A549 (cell line): ENCODE results near the gene XCR1. TPM values are rescaled to one million over a fixed set of nuclear protein-coding genes. Genes with fewer than 3 reads are reported as not detected.

ENCODE experiments used
- ATAC-seq, 2 experiments: fragments of 200-7000 bp in 1 of 2; fragments of >200 bp in 1 of 2; cut with Nextera tagmentation in 1 of 2; cut with Tn5 transposase in 1 of 2; 3 replicates each; pipeline versions ENCODE4 v1.8.0 to v1.9.1; 2018 to 2020; ENCODE audit warnings: mild to moderate bottlenecking in 1 of 2, moderate library complexity in 1 of 2
- CTCF ChIA-PET: fragments of 300-600 bp; sonication (Branson Sonifier 250); formaldehyde crosslinking; extraction: SDS; loops from one replicate; lab custom pipeline; 2021; ENCODE audit warnings: antibody characterized with exemption, inconsistent platforms; lab: Yijun Ruan, JAX
- POLR2A ChIA-PET: fragments of 350-600 bp; formaldehyde crosslinking; extraction: SDS; loops from one replicate; lab custom pipeline; 2021; ENCODE audit warnings: antibody characterized with exemption, inconsistent platforms; lab: Yijun Ruan, JAX
- DNase-seq, 2 experiments: peaks; one replicate each; pipeline versions ENCODE4 v3.0.0 to v3.0.0-alpha.2; 2011 to 2016; ENCODE audit warnings: low read depth in 1 of 2, low spot score in 1 of 2
- FAIRE-seq: peaks from 2 replicates; lab custom pipeline; 2011; peaks lifted over from hg19 to GRCh38; lab: Jason Lieb, UNC
- H3K27ac ChIP-seq, 2 experiments: fragments of >200 bp; sonication (Bioruptor Twin); formaldehyde crosslinking; 3 replicates each; pipeline ENCODE4 v1.5.1; 2016 to 2017
- H3K4me1 ChIP-seq: fragments of >200 bp; sonication (Bioruptor Twin); formaldehyde crosslinking; 3 replicates; pipeline ENCODE4 v1.6.1; 2016
- H3K4me2 ChIP-seq: fragments of >200 bp; sonication (Bioruptor Twin); formaldehyde crosslinking; 3 replicates; pipeline ENCODE4 v1.6.1; 2016
- H3K4me3 ChIP-seq: fragments of >200 bp; sonication (Bioruptor Twin); formaldehyde crosslinking; 3 replicates; pipeline ENCODE4 v1.5.1; 2016
- H3K9me3 ChIP-seq: fragments of >200 bp; sonication (Bioruptor Twin); formaldehyde crosslinking; 3 replicates; pipeline ENCODE4 v1.6.1; 2016
- BCL3 ChIP-seq: fragments of >200 bp; sonication (Bioruptor Twin); formaldehyde crosslinking; IDR thresholded peaks from 3 replicates; pipeline ENCODE4 v1.6.1; 2016
- BHLHE40 ChIP-seq: IDR thresholded peaks from 2 replicates; pipeline ENCODE4 v1.6.1; 2012; ENCODE audit warnings: low read depth, low read length, inconsistent platforms
- EP300 ChIP-seq, 2 experiments: fragments of >200 bp; sonication (Bioruptor Twin); formaldehyde crosslinking; IDR thresholded peaks; 2 replicates in 1 of 2; 3 replicates in 1 of 2; pipeline ENCODE4 v1.6.1; 2016 to 2017
- ESRRA ChIP-seq: fragments of 150-350 bp; IDR thresholded peaks from 2 replicates; pipeline ENCODE4 v1.6.1; 2014; ENCODE audit warnings: mild to moderate bottlenecking, low read length, borderline replicate concordance
- FOSB ChIP-seq: fragments of 250-450 bp; sonication (Bioruptor Pico); IDR thresholded peaks from 2 replicates; pipeline ENCODE4 v1.5.0; 2020; ENCODE audit warnings: mild to moderate bottlenecking, moderate library complexity
- FOSL2 ChIP-seq, 2 experiments: fragments of 450-650 bp in 1 of 2; fragments of >200 bp in 1 of 2; sonication (Bioruptor Twin) in 1 of 2; formaldehyde crosslinking; IDR thresholded peaks; 2 replicates each; pipeline versions ENCODE4 v1.5.0 to v1.6.1; 2016 to 2020; ENCODE audit warnings: mild to moderate bottlenecking in 1 of 2, moderate library complexity in 1 of 2
- HDAC2 ChIP-seq: fragments of 200-600 bp; sonication (generic); IDR thresholded peaks from 2 replicates; pipeline ENCODE4 v1.6.1; 2016
- HOXB5 ChIP-seq: fragments of 250-450 bp; sonication (Bioruptor Pico); IDR thresholded peaks from 2 replicates; pipeline ENCODE4 v1.5.0; 2020; ENCODE audit warnings: mild to moderate bottlenecking, moderate library complexity
- JUN ChIP-seq, 2 experiments: fragments of >200 bp; sonication (Bioruptor Twin); formaldehyde crosslinking; IDR thresholded peaks; 2 replicates in 1 of 2; 3 replicates in 1 of 2; pipeline ENCODE4 v1.6.1; 2016 to 2017
- KDM1A ChIP-seq: fragments of 200-600 bp; sonication (generic); IDR thresholded peaks from 2 replicates; pipeline ENCODE4 v1.6.1; 2016; ENCODE audit warnings: low read depth, mild to moderate bottlenecking
- NPAS2 ChIP-seq: fragments of 250-450 bp; sonication (Bioruptor Pico); IDR thresholded peaks from 2 replicates; pipeline ENCODE4 v1.8.0; 2022; ENCODE audit warnings: mild to moderate bottlenecking, moderate library complexity, borderline replicate concordance
- RAD21 ChIP-seq, 2 experiments: fragments of >200 bp in 1 of 2; sonication (Bioruptor Twin) in 1 of 2; formaldehyde crosslinking in 1 of 2; IDR thresholded peaks in 1 of 2; conservative IDR thresholded peaks in 1 of 2; 2 replicates in 1 of 2; 3 replicates in 1 of 2; pipeline ENCODE4 v1.6.1; 2012 to 2018; ENCODE audit warnings: inconsistent platforms in 1 of 2
- RFX5 ChIP-seq: fragments of 450-650 bp; IDR thresholded peaks from 2 replicates; pipeline ENCODE4 v1.7.1; 2014; ENCODE audit warnings: antibody characterized with exemption, mild to moderate bottlenecking, moderate library complexity
- ZC3H11A ChIP-seq: fragments of 450-650 bp; IDR thresholded peaks from 2 replicates; pipeline ENCODE4 v1.6.1; 2014; ENCODE audit warnings: antibody characterized with exemption, mild to moderate bottlenecking
- ZFP36 ChIP-seq: fragments of 450-650 bp; IDR thresholded peaks from 2 replicates; pipeline ENCODE4 v1.6.1; 2014; ENCODE audit warnings: borderline replicate concordance; ENCODE audit not compliant: partially characterized antibody
- ZSCAN20 ChIP-seq: fragments of 250-450 bp; sonication (Bioruptor Pico); IDR thresholded peaks from 2 replicates; pipeline ENCODE4 v1.8.0; 2022; ENCODE audit warnings: mild to moderate bottlenecking, moderate library complexity
- WGBS: methylation state at CpG from one replicate; pipeline ENCODE4 v1.1.6; 2017; ENCODE audit errors: missing lambda C conversion rate; 5-methylcytosine and 5-hydroxymethylcytosine counted together
- polyA plus RNA-seq, 4 experiments: library from polyadenylated mRNA; depleted of rRNA in 3 of 4; stranded (reverse); fragments of >200 nt; fragmentation: RNase III in 1 of 4; extraction: RNeasy Plus Mini Kit Qiagen cat#74134 plus additional on column Dnase treatment in 1 of 4; gene quantifications; 2 replicates in 3 of 4; 3 replicates in 1 of 4; pipeline ENCODE4 v1.2.3, GENCODE V29; 2011 to 2017
- TF ChIP-seq, protein P1 (sequence below): fragments of 150-350 bp; IDR thresholded peaks from 2 replicates; pipeline ENCODE4 v1.6.1; 2014; ENCODE audit warnings: low read depth, mild to moderate bottlenecking, low read length
- TF ChIP-seq, protein P2 (sequence below): IDR thresholded peaks from 2 replicates; pipeline ENCODE4 v1.6.1; 2012
- TF ChIP-seq, protein P3 (sequence below): fragments of 450-650 bp; IDR thresholded peaks from 2 replicates; pipeline ENCODE4 v1.6.1; 2014; ENCODE audit warnings: antibody characterized with exemption

The XCR1 gene
- polyA plus RNA-seq, 2 of the 4 experiments (the other 2 are of a cell fraction), result not detected

GRCh38 chr3:46065294-46065705 is 38.0 kb upstream of the XCR1 start:
- no peak overlapping the region for H3K4me2 ChIP-seq
- FAIRE-seq, result no peak
- 4% methylated on average over 4 of the region's 6 CpGs for WGBS
- no peak for TF ChIP-seq FOSB
- TF ChIP-seq JUN (IDR thresholded peaks at IDR 0.05), result no peak
- TF ChIP-seq ZFP36, result no peak
- TF ChIP-seq HOXB5 (CRISPR knock-in tag), result no peak
- TF ChIP-seq ESRRA, result no peak
- TF ChIP-seq, protein P1, sequence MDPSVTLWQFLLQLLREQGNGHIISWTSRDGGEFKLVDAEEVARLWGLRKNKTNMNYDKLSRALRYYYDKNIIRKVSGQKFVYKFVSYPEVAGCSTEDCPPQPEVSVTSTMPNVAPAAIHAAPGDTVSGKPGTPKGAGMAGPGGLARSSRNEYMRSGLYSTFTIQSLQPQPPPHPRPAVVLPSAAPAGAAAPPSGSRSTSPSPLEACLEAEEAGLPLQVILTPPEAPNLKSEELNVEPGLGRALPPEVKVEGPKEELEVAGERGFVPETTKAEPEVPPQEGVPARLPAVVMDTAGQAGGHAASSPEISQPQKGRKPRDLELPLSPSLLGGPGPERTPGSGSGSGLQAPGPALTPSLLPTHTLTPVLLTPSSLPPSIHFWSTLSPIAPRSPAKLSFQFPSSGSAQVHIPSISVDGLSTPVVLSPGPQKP, result no peak
- TF ChIP-seq RAD21 (conservative IDR thresholded peaks at IDR 0.05 in 1 of 2, IDR thresholded peaks at IDR 0.05 in 1 of 2), result no peak
- no peak for TF ChIP-seq HDAC2
- TF ChIP-seq BHLHE40, result no peak
- no peak for TF ChIP-seq EP300 (IDR thresholded peaks at IDR 0.05)
- TF ChIP-seq FOSL2 (IDR thresholded peaks at IDR 0.05), result no peak
- no peak for TF ChIP-seq FOSL2 (CRISPR knock-in tag; IDR thresholded peaks at IDR 0.05)
- TF ChIP-seq, protein P2, sequence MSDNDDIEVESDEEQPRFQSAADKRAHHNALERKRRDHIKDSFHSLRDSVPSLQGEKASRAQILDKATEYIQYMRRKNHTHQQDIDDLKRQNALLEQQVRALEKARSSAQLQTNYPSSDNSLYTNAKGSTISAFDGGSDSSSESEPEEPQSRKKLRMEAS, result no peak
- TF ChIP-seq KDM1A, result no peak
- TF ChIP-seq, all 56 proteins: peak for 0
- Histone ChIP-seq H3K9me3 (no peaks in the 10 kb centered on the region), H3K27ac (no peak overlapping the region), H3K4me3 (no peak overlapping the region), H3K4me1 (no peaks in the 10 kb centered on the region)
- ChIA-PET CTCF (interaction anchor here (1.1 to 7.5 kb wide), 3 partner anchors 13 to 100 kb away, joined by 3 to 53 read pairs (median 3); no protein-coding TSS in a partner anchor), POLR2A (no interaction called here)
- DNase-seq (no peak), ATAC-seq (no peak)

- Histone ChIP-seq H3K4me2 (no peak overlapping the region), H3K27ac (no peak overlapping the region), H3K4me3 (no peak overlapping the region), H3K9me3 (no peaks in the 10 kb centered on the region), H3K4me1 (no peaks in the 10 kb centered on the region)
- ChIA-PET POLR2A (no interaction called here), CTCF (interaction anchor here (7.5 kb wide), 1 partner anchor 16 kb away, joined by 53 read pairs; no protein-coding TSS in a partner anchor)
- no CpG with 5 or more reads among the region's 2 CpGs for WGBS
- ATAC-seq (no peak), DNase-seq (no peak), FAIRE-seq (no peak)
- no peak for TF ChIP-seq HDAC2
- TF ChIP-seq, protein P3, sequence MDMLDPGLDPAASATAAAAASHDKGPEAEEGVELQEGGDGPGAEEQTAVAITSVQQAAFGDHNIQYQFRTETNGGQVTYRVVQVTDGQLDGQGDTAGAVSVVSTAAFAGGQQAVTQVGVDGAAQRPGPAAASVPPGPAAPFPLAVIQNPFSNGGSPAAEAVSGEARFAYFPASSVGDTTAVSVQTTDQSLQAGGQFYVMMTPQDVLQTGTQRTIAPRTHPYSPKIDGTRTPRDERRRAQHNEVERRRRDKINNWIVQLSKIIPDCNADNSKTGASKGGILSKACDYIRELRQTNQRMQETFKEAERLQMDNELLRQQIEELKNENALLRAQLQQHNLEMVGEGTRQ, result no peak
- TF ChIP-seq NPAS2 (CRISPR knock-in tag), result no peak
- TF ChIP-seq JUN (IDR thresholded peaks at IDR 0.05), result no peak
- no peak for TF ChIP-seq BCL3
- TF ChIP-seq, protein P2, result no peak
- TF ChIP-seq KDM1A, result no peak
- TF ChIP-seq ZFP36, result no peak
- TF ChIP-seq ZSCAN20, result no peak
- TF ChIP-seq, protein P1, result no peak
- no peak for TF ChIP-seq ZC3H11A
- TF ChIP-seq RFX5, result no peak
Observed at GRCh38 chr3:46062679-46063078, 35.4 kb upstream of the XCR1 start.
